Smooth muscle cell (in vitro differentiated cells): Measurements from ENCODE around the gene MSH3. TPM values are rescaled to one million over a fixed set of nuclear protein-coding genes. Genes with fewer than 3 reads are reported as not detected.
"Not testable (repeated sequence)": the region's sequence is repeated elsewhere in the genome, so short reads cannot be mapped to it uniquely, and the experiment has no call there.

Experiments used
- DNase-seq: peaks from one replicate; lab custom pipeline; 2025; ENCODE audit not compliant: unreplicated experiment; lab: John Stamatoyannopoulos, UW
- H2AFZ ChIP-seq: fragments of 200-600 bp; sonication (generic); 2 replicates; pipeline ENCODE4 v1.6.0; 2016; ENCODE audit warnings: antibody characterized with exemption, low read depth, mild to moderate bottlenecking
- H3F3A ChIP-seq: fragments of 200-600 bp; sonication (generic); 2 replicates; pipeline ENCODE4 v1.6.0; 2017; ENCODE audit warnings: antibody characterized with exemption, low read depth
- H3K27ac ChIP-seq: fragments of 200-600 bp; sonication (generic); 2 replicates; pipeline ENCODE4 v1.5.1; 2016; ENCODE audit warnings: low read depth, mild to moderate bottlenecking
- H3K27me3 ChIP-seq: fragments of 200-600 bp; sonication (generic); 2 replicates; pipeline ENCODE4 v1.6.1; 2016; ENCODE audit warnings: low read depth, mild to moderate bottlenecking
- H3K36me3 ChIP-seq: fragments of 200-600 bp; sonication (generic); 2 replicates; pipeline ENCODE4 v1.5.1; 2016; ENCODE audit warnings: low read depth
- H3K4me1 ChIP-seq: fragments of 200-600 bp; sonication (generic); 2 replicates; pipeline ENCODE4 v1.5.1; 2016; ENCODE audit warnings: low read depth
- H3K4me2 ChIP-seq: fragments of 200-600 bp; sonication (generic); 2 replicates; pipeline ENCODE4 v1.6.0; 2016; ENCODE audit warnings: mild to moderate bottlenecking
- H3K4me3 ChIP-seq: fragments of 200-600 bp; sonication (generic); 2 replicates; pipeline ENCODE4 v1.5.1; 2016; ENCODE audit warnings: mild to moderate bottlenecking
- H3K79me2 ChIP-seq: fragments of 200-600 bp; sonication (generic); 2 replicates; pipeline ENCODE4 v1.6.0; 2016; ENCODE audit warnings: low read depth, mild to moderate bottlenecking
- H3K9ac ChIP-seq: fragments of 200-600 bp; sonication (generic); 2 replicates; pipeline ENCODE4 v1.6.0; 2016; ENCODE audit warnings: low read depth
- H3K9me3 ChIP-seq: fragments of 200-600 bp; sonication (generic); replicated peaks from 2 replicates; pipeline ENCODE4 v1.5.1; 2016; ENCODE audit warnings: low read depth
- H4K20me1 ChIP-seq: fragments of 200-600 bp; sonication (generic); 2 replicates; pipeline ENCODE4 v1.6.0; 2016; ENCODE audit warnings: low read depth
- WGBS: methylation state at CpG from one replicate; pipeline ENCODE4 v1.1.7; 2016; ENCODE audit warnings: low lambda C conversion rate; 5-methylcytosine and 5-hydroxymethylcytosine counted together
- polyA plus RNA-seq: library from polyadenylated mRNA; unstranded; fragments of >200 nt; fragmentation: Nextera tagmentation; extraction: Ambion mirVana; gene quantifications from 2 replicates; pipeline ENCODE4 v1.2.1, GENCODE V29; 2016
- total RNA-seq: library from RNA; depleted of rRNA; stranded (reverse); fragments of >200 nt; gene quantifications from 2 replicates; pipeline ENCODE4 v1.2.3, GENCODE V29; 2014
- TF ChIP-seq, protein P1 (sequence below): fragments of 200-600 bp; sonication (generic); IDR thresholded peaks from 2 replicates; pipeline ENCODE4 v1.5.1; 2017; ENCODE audit warnings: borderline replicate concordance, mild to moderate bottlenecking, antibody characterized with exemption; ENCODE audit not compliant: insufficient read depth, poor library complexity, severe bottlenecking

Gene MSH3
- total and polyA plus RNA-seq, 2 experiments from 2014 or later: 5.1 to 12.6 TPM

DNA sequence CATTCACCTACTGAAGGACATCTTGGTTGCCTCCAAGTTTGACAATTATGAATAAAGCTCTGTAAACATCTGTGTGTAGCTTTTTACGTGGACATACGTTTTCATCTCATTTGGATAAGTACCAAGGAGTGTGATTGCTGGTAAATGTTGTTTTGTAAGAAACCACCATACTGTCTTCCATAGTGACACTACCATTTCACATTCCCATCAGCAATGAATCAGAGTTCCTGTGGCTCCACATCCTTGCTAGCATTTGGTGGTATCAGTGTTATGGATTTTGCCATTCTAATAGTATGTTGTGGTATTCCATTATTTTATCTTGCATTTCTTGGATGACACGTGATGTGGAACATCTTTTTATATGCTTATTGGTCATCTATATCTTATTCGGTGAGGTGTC is 227.3 kb downstream of the MSH3 start:
- H3K9me3 ChIP-seq: no peaks in the 10 kb centered on the region
- no peaks in the 10 kb centered on the region for H3K36me3 ChIP-seq
- no peak for DNase-seq
- no peak overlapping the region for H3K4me2 ChIP-seq
- H3K79me2 ChIP-seq: no peaks in the 10 kb centered on the region
- TF ChIP-seq, protein P1, sequence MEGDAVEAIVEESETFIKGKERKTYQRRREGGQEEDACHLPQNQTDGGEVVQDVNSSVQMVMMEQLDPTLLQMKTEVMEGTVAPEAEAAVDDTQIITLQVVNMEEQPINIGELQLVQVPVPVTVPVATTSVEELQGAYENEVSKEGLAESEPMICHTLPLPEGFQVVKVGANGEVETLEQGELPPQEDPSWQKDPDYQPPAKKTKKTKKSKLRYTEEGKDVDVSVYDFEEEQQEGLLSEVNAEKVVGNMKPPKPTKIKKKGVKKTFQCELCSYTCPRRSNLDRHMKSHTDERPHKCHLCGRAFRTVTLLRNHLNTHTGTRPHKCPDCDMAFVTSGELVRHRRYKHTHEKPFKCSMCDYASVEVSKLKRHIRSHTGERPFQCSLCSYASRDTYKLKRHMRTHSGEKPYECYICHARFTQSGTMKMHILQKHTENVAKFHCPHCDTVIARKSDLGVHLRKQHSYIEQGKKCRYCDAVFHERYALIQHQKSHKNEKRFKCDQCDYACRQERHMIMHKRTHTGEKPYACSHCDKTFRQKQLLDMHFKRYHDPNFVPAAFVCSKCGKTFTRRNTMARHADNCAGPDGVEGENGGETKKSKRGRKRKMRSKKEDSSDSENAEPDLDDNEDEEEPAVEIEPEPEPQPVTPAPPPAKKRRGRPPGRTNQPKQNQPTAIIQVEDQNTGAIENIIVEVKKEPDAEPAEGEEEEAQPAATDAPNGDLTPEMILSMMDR: no peak
- H3K4me1 ChIP-seq: no peaks in the 10 kb centered on the region
- no peaks in the 10 kb centered on the region for H4K20me1 ChIP-seq
- 94% methylated on average over 4 of the region's 4 CpGs for WGBS
- H3K27ac ChIP-seq: no peak overlapping the region
- H3K9ac ChIP-seq: no peak overlapping the region
- no peaks in the 10 kb centered on the region for H3F3A ChIP-seq
- no peaks in the 10 kb centered on the region for H3K27me3 ChIP-seq
- H2AFZ ChIP-seq: no peak overlapping the region
- no peak overlapping the region for H3K4me3 ChIP-seq

DNA sequence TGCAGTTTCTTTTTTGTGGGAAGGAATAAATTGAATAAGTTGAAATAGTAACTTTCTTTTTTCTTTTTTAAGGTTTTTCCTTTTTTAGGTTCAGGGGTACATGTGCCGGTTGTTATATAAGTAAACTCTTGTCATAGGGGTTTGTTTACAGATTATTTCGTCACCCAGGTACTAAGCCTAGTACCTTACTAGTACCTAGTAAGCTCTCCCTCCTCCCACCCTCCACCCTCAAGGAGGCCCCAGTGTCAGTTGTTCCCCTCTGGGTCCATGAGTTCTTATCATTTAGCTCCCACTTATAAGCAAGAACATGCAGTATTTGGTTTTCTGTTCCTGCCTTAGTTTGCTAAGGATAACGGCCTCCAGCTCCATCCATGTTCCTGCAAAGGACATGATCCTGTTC is 228.9 kb downstream of the MSH3 start:
- not testable (repeated sequence) for H2AFZ ChIP-seq, H3K4me1 ChIP-seq, DNase-seq, H3K27ac ChIP-seq, H3K4me2 ChIP-seq, H3K79me2 ChIP-seq, H3K36me3 ChIP-seq, H3F3A ChIP-seq, H3K9me3 ChIP-seq, H3K9ac ChIP-seq, H3K4me3 ChIP-seq, H3K27me3 ChIP-seq, H4K20me1 ChIP-seq
- 100% methylated on average over 3 of the region's 3 CpGs for WGBS

DNA sequence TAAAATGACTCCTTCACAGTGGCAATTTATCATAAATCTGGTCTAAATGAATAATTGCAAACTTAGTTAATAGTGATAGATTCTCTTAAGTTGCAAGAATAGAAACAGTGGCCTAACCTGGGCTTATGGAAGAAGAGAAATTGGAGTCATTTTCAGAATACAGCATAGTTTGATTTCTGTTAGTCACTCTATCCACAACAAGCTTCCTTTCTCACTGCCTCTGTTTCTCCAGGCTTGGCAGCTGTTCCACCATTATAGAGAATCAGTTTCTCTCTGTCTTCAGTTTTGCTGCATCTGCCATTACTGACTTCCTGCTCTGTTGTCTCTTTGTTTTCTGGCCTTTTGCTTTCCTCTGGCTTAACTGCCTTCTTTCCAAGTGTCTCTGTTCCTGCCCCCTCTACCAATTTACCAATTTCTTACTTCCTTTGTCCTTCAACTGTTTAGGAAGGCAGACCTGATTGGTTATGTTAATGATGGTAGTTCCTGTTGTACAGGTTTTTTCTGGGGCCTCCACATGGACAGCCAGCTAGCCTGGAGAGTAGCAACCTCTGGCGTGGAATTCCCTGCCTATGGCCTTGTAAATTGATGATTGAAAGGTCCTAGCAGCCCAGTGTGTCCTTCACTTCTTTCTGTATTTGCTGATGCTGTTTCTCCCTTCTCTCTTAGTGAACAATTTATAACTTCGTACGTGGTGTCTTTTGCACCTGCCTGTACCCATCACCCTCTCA is 229.8 kb downstream of the MSH3 start:
- no peak for DNase-seq
- Histone ChIP-seq H3K9me3 (no peaks in the 10 kb centered on the region), H3K27ac (peak overlapping the region; percentile 74), H3K4me1 (no peaks in the 10 kb centered on the region), H3K79me2 (no peaks in the 10 kb centered on the region), H3K4me3 (no peak overlapping the region), H3K27me3 (no peaks in the 10 kb centered on the region), H3K36me3 (no peaks in the 10 kb centered on the region), H3K9ac (no peak overlapping the region), H3K4me2 (no peak overlapping the region), H4K20me1 (no peaks in the 10 kb centered on the region), H3F3A (no peaks in the 10 kb centered on the region), H2AFZ (no peak overlapping the region)
- WGBS: 76% methylated on average over 3 of the region's 3 CpGs
- TF ChIP-seq, protein P1: no peak

DNA sequence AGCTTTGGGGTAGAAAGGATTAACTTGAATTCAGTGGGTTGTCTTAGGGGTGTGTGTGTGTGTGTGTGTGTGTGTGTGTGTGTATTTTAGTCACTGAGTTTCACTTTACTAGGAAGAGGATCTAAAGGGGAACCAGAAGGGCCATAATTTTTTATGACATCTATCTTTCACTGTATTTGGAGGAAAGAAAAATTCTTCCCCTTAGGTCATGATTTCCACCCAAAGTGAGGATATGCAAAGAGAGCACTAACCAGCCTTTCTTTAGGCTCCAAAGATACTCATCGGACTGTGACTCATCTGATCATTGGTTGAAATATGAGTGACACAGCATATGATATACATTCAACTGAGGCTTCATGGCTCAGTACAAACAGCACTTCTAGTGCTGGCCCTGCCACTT is 230.5 kb downstream of the MSH3 start:
- Histone ChIP-seq H3K79me2 (no peaks in the 10 kb centered on the region), H3K4me1 (no peaks in the 10 kb centered on the region), H3K9ac (no peak overlapping the region), H3K9me3 (no peaks in the 10 kb centered on the region), H3K27ac (peak overlapping the region; percentile 74), H3K36me3 (no peaks in the 10 kb centered on the region), H4K20me1 (no peaks in the 10 kb centered on the region), H3F3A (no peaks in the 10 kb centered on the region), H3K4me3 (no peak overlapping the region), H3K27me3 (no peaks in the 10 kb centered on the region), H2AFZ (no peak overlapping the region), H3K4me2 (no peak overlapping the region)
- DNase-seq: no peak
- WGBS: 69% methylated on average over 1 of the region's 1 CpG
- TF ChIP-seq, protein P1: no peak
